Pulmonary artery endothelial cell (primary cell): ENCODE results near the gene ENOSF1. TPM values are rescaled to one million over a fixed set of nuclear protein-coding genes. Genes with fewer than 3 reads are reported as not detected.

Source experiments
- DNase-seq: peaks from one replicate; pipeline ENCODE4 v3.0.0-alpha.2; 2011; ENCODE audit warnings: low read depth, low spot score
- total RNA-seq: library from RNA; depleted of rRNA; stranded (reverse); fragments of >200 nt; gene quantifications from 2 replicates; pipeline ENCODE4 v1.2.3, GENCODE V29; 2014

ENOSF1 gene
- total RNA-seq, 1 donor from 2014 or later, result 23.2 TPM

- no peak for DNase-seq
These were observed 39.1 kb downstream of the ENOSF1 start for GRCh38 chr18:673317-673716.

- DNase-seq, result no peak
These were observed 41.0 kb downstream of the ENOSF1 start for GRCh38 chr18:671405-671804.

- no peak for DNase-seq
These were observed 41.9 kb downstream of the ENOSF1 start for GRCh38 chr18:670522-670921.

GRCh38 chr18:669077-669476 lies 43.4 kb downstream of the ENOSF1 start:
- no peak for DNase-seq

GRCh38 chr18:668260-668659 lies 44.2 kb downstream of the ENOSF1 start:
- DNase-seq, result no peak

- DNase-seq, result no peak
These were observed 45.8 kb downstream of the ENOSF1 start for GRCh38 chr18:666628-667027.

- no peak for DNase-seq
These were observed 46.3 kb downstream of the ENOSF1 start for GRCh38 chr18:666177-666576.

- DNase-seq, result no peak
These were observed 50.2 kb downstream of the ENOSF1 start for GRCh38 chr18:662197-662596.

- DNase-seq, result no peak
These were observed 52.8 kb downstream of the ENOSF1 start for GRCh38 chr18:659597-659996.

- DNase-seq, result no peak
These were observed 53.4 kb downstream of the ENOSF1 start for GRCh38 chr18:658947-659533.

- peak; percentile 60 for DNase-seq
These were observed 54.2 kb downstream of the ENOSF1 start for GRCh38 chr18:658001-658946.

- DNase-seq, result peak; percentile 8
These were observed 55.0 kb downstream of the ENOSF1 start, which contains the start of gene TYMS for GRCh38 chr18:657311-658000. TYMS (plus strand) TSS chr18:657653; CDS start chr18:657743, 90 bp downstream.

GRCh38 chr18:655445-655844 lies 57.0 kb downstream of the ENOSF1 start:
- no peak for DNase-seq

GRCh38 chr18:654601-655000 lies 57.8 kb downstream of the ENOSF1 start:
- no peak for DNase-seq

- DNase-seq, result no peak
These were observed 58.9 kb downstream of the ENOSF1 start for GRCh38 chr18:653512-653911.

- DNase-seq, result no peak
These were observed 60.3 kb downstream of the ENOSF1 start for GRCh38 chr18:652131-652530.

- no peak for DNase-seq
These were observed 62.0 kb downstream of the ENOSF1 start for GRCh38 chr18:650428-650858.

GRCh38 chr18:649341-649740 lies 63.1 kb downstream of the ENOSF1 start:
- no peak for DNase-seq

GRCh38 chr18:647304-647703 lies 65.1 kb downstream of the ENOSF1 start:
- DNase-seq, result no peak

GRCh38 chr18:644395-645004 lies 67.9 kb downstream of the ENOSF1 start:
- no peak for DNase-seq

GRCh38 chr18:641224-641623 lies 71.2 kb downstream of the ENOSF1 start:
- DNase-seq, result no peak

GRCh38 chr18:635171-635570 lies 77.3 kb downstream of the ENOSF1 start:
- no peak for DNase-seq
